ENCODE data around the gene CSTA. TPM values are rescaled to one million over a fixed set of nuclear protein-coding genes. Genes with fewer than 3 reads are reported as not detected.

Gene CSTA
- total RNA-seq, 1 experiment from 2014 or later, result not detected

GRCh38 chr3:122382888-122383666, 58.0 kb downstream of the CSTA start, which contains the start of gene MIX23:
MIX23 (minus strand) TSS chr3:122383231; CDS start chr3:122383224, 7 bp downstream.
- peak; percentile 76 for DNase-seq (ENCODE audit: low spot score)

GRCh38 chr3:122383771-122384697, 59.0 kb downstream of the CSTA start, which contains the start of gene FAM162A:
FAM162A (plus strand) TSS chr3:122384182; CDS start chr3:122384266, 84 bp downstream.
- peak; percentile 84 for DNase-seq (ENCODE audit: low spot score)

GRCh38 chr3:122387709-122388108, 62.7 kb downstream of the CSTA start:
- DNase-seq (ENCODE audit: low spot score), result no peak

GRCh38 chr3:122389197-122389596, 64.1 kb downstream of the CSTA start:
- DNase-seq (ENCODE audit: low spot score), result no peak

- no peak for DNase-seq (ENCODE audit: low spot score)
Observed at GRCh38 chr3:122389892-122390291, 64.8 kb downstream of the CSTA start.

GRCh38 chr3:122390665-122391064, 65.6 kb downstream of the CSTA start:
- DNase-seq (ENCODE audit: low spot score), result no peak

Other genes with a start within 250 kb of the CSTA start
- not detected in 2 replicates for gene CASR, start 141.6 kb upstream of the CSTA start, total RNA-seq (2014; rRNA removed; shearing (Covaris generic))
- 77.5 and 114 TPM in 2 replicates for gene MIX23, start 58.0 kb downstream of the CSTA start, total RNA-seq (2014; rRNA removed; shearing (Covaris generic))
- 41.2 and 55.3 TPM in 2 replicates for gene FAM162A, start 58.9 kb downstream of the CSTA start, total RNA-seq (2014; rRNA removed; shearing (Covaris generic))
- gene WDR5B, start 90.8 kb downstream of the CSTA start, total RNA-seq (2014; rRNA removed; shearing (Covaris generic)), result 9.6 and 10.4 TPM in 2 replicates
- gene KPNA1, start 189.7 kb downstream of the CSTA start, total RNA-seq (2014; rRNA removed; shearing (Covaris generic)), result 23.8 and 30.6 TPM in 2 replicates
- gene PARP9, start 239.1 kb downstream of the CSTA start, total RNA-seq (2014; rRNA removed; shearing (Covaris generic)), result 20.6 and 22.8 TPM in 2 replicates
- 26.1 and 26.3 TPM in 2 replicates for gene DTX3L, start 239.1 kb downstream of the CSTA start, total RNA-seq (2014; rRNA removed; shearing (Covaris generic))

Data from A172 (cell line).